C4-2B (cell line): ENCODE results near the gene ARL14EPL.

ENCODE experiments used
- CTCF ChIP-seq: fragments of 450-650 bp; conservative IDR thresholded peaks from 2 replicates; pipeline ENCODE4 v1.5.1; 2017; ENCODE audit warnings: mild to moderate bottlenecking
- ZFX ChIP-seq: fragments of 450-650 bp; IDR thresholded peaks from 2 replicates; pipeline ENCODE4 v1.6.1; 2017

DNA sequence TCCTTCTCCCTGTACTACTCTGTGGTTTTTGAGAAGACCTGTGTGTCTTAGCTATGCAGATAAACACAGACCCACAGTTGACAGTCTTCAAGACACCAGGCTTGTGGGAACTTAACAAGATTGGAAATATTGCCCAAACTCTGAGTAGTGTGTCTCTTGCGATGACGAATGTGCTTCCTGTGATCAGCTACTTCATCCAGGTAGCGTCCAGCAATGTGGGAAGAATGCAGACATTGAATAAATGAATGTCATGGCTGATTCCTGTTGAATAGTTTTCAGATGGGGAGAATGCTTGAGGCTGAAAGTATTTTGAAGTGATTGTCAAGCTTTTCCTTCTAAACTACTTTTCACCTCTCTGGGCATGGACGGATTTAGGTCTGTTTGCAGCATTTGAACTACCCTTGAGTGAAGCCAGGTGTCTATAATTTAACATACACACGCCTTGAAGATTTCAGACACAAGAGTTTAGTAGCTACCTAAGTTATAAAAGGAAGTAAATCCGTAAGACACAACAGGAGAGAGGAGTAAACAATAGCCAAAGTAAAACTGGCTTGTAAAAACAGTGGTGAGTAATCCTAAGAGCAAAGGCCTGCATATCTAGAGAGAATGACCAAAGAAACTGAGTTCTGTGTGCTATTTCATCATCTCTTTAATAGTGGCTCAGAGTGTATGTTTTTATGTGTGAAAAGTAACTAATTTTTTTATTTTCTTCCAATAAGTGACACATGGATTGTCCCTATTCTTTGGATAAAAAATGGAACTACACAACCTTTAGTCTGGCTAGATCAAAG is 30.0 kb upstream of the ARL14EPL start:
- TF ChIP-seq CTCF = no peak
- no peak for TF ChIP-seq ZFX
